Endothelial cell of umbilical vein (primary cell): ENCODE data around the gene MYOCD. TPM values are rescaled to one million over a fixed set of nuclear protein-coding genes. Genes with fewer than 3 reads are reported as not detected.

Source experiments
- BruUV-seq: library from RNA; stranded (reverse); fragments of 400-500 nt; replicated peaks from 2 replicates; lab custom pipeline; 2021; lab: Mats Ljungman, UMichigan
- CTCF ChIA-PET: fragments of 300-600, 350-600 bp; sonication (Branson Sonifier 250); formaldehyde crosslinking; loops from one replicate; lab custom pipeline; 2021; ENCODE audit warnings: antibody characterized with exemption, inconsistent platforms; lab: Charles Lee
- POLR2A ChIA-PET: fragments of 300-600, 350-600 bp; sonication (Branson Sonifier 250); formaldehyde crosslinking; loops from one replicate; lab custom pipeline; 2021; ENCODE audit warnings: antibody characterized with exemption, inconsistent platforms; lab: Charles Lee
- DNase-seq: peaks from one replicate; pipeline ENCODE4 v3.0.0-alpha.2; 2011; ENCODE audit warnings: low read depth, low spot score
- FAIRE-seq: peaks from 2 replicates; lab custom pipeline; 2011; peaks lifted over from hg19 to GRCh38; lab: Jason Lieb, UNC
- H2AFZ ChIP-seq: 2 replicates; pipeline ENCODE4 v1.6.0; 2012; ENCODE audit warnings: low read depth, low read length, control low read depth, inconsistent platforms
- H3K27ac ChIP-seq: 2 replicates; pipeline ENCODE4 v1.5.1; 2011; ENCODE audit warnings: low read depth, mild to moderate bottlenecking, control low read depth, low read length, moderate library complexity; ENCODE audit not compliant: insufficient read depth
- H3K27me3 ChIP-seq, 2 experiments: 2 replicates each; pipeline versions ENCODE4 v1.6.0 to v1.6.1; 2011; ENCODE audit warnings: low read length in 2 of 2, mixed read lengths in 1 of 2; ENCODE audit not compliant: control insufficient read depth in 2 of 2, insufficient read depth in 2 of 2
- H3K36me3 ChIP-seq, 2 experiments: 2 replicates in 1 of 2; 3 replicates in 1 of 2; pipeline ENCODE4 v1.5.1; 2011; ENCODE audit warnings: low read length in 2 of 2, mild to moderate bottlenecking in 1 of 2, moderate library complexity in 1 of 2; ENCODE audit not compliant: control insufficient read depth in 2 of 2, insufficient read depth in 2 of 2; ENCODE audit errors: extremely low read depth in 1 of 2
- H3K4me1 ChIP-seq: 3 replicates; pipeline ENCODE4 v1.5.1; 2011; ENCODE audit warnings: mild to moderate bottlenecking, low read length; ENCODE audit not compliant: control insufficient read depth, insufficient read depth; ENCODE audit errors: extremely low read depth
- H3K4me2 ChIP-seq: 2 replicates; pipeline ENCODE4 v1.6.1; 2011; ENCODE audit warnings: low read length, control low read depth, mixed read lengths; ENCODE audit not compliant: insufficient read depth
- H3K4me3 ChIP-seq, 3 experiments: fragments of 200-600 bp in 1 of 3; sonication (generic), shearing (Covaris generic) in 1 of 3; replicated peaks in 1 of 3; 2 replicates each; pipeline ENCODE4 v1.5.1; 2011 to 2016; ENCODE audit warnings: control low read depth in 3 of 3, low read length in 3 of 3, mild to moderate bottlenecking in 2 of 3, inconsistent platforms in 1 of 3, low read depth in 1 of 3, moderate library complexity in 1 of 3; ENCODE audit not compliant: insufficient read depth in 1 of 3
- H3K79me2 ChIP-seq: 2 replicates; pipeline ENCODE4 v1.6.0; 2012; ENCODE audit warnings: low read length, inconsistent platforms; ENCODE audit not compliant: control insufficient read depth, insufficient read depth
- H3K9ac ChIP-seq: replicated peaks from 2 replicates; pipeline ENCODE3; 2011; ENCODE audit warnings: low read length, control low read depth; ENCODE audit not compliant: insufficient read depth; ENCODE audit errors: extremely low read depth
- H3K9me1 ChIP-seq: replicated peaks from 3 replicates; pipeline ENCODE4 v1.6.0; 2011; ENCODE audit warnings: mild to moderate bottlenecking, low read length; ENCODE audit not compliant: control insufficient read depth, insufficient read depth; ENCODE audit errors: extremely low read depth
- H3K9me3 ChIP-seq: replicated peaks from 2 replicates; pipeline ENCODE4 v1.5.1; 2012; ENCODE audit warnings: low read length, inconsistent platforms; ENCODE audit not compliant: control insufficient read depth, insufficient read depth
- H4K20me1 ChIP-seq: replicated peaks from 2 replicates; pipeline ENCODE3; 2011; ENCODE audit warnings: mild to moderate bottlenecking, low read length; ENCODE audit not compliant: control insufficient read depth, insufficient read depth; ENCODE audit errors: extremely low read depth
- CTCF ChIP-seq, 2 donors: IDR thresholded peaks; 1 replicate in 1 of 2; 2 replicates in 1 of 2; pipeline ENCODE4 v1.5.1; 2011; ENCODE audit warnings: low read length in 2 of 2, mild to moderate bottlenecking in 2 of 2, moderate library complexity in 2 of 2, control low read depth in 1 of 2, inconsistent platforms in 1 of 2, low read depth in 1 of 2; ENCODE audit not compliant: insufficient read depth in 1 of 2; ENCODE audit errors: extremely low read depth in 1 of 2
- EZH2 ChIP-seq: IDR thresholded peaks from 2 replicates; pipeline ENCODE4 v1.6.1; 2012; ENCODE audit warnings: borderline replicate concordance, low read depth, mild to moderate bottlenecking, moderate library complexity, low read length, inconsistent platforms; ENCODE audit not compliant: severe bottlenecking
- FOS ChIP-seq: IDR thresholded peaks from 2 replicates; pipeline ENCODE4 v1.6.1; 2011; ENCODE audit warnings: mild to moderate bottlenecking, low read length, moderate library complexity, borderline replicate concordance; ENCODE audit not compliant: insufficient read depth
- GATA2 ChIP-seq: IDR thresholded peaks from 2 replicates; pipeline ENCODE4 v1.7.0; 2011; ENCODE audit warnings: low read depth, mild to moderate bottlenecking, moderate library complexity, mixed read lengths, low read length; ENCODE audit not compliant: insufficient read length, insufficient read depth
- JUN ChIP-seq: IDR thresholded peaks from 2 replicates; pipeline ENCODE4 v1.6.1; 2011; ENCODE audit warnings: borderline replicate concordance, low read depth; ENCODE audit not compliant: insufficient read length, insufficient read depth
- MAX ChIP-seq: IDR thresholded peaks from 2 replicates; pipeline ENCODE4 v1.6.1; 2011; ENCODE audit not compliant: insufficient read depth, insufficient read length
- MYC ChIP-seq: IDR thresholded peaks from one replicate; pipeline ENCODE4 v1.6.1; 2011; ENCODE audit warnings: mild to moderate bottlenecking, low read depth, low read length
- POLR2A ChIP-seq: IDR thresholded peaks from 2 replicates; pipeline ENCODE4 v1.6.1; 2012; ENCODE audit warnings: low read depth, mild to moderate bottlenecking, control low read depth, low read length
- POLR2AphosphoS5 ChIP-seq: IDR thresholded peaks from 2 replicates; pipeline ENCODE4 v1.6.1; 2012; ENCODE audit warnings: low read depth, mild to moderate bottlenecking, control low read depth, low read length, moderate library complexity; ENCODE audit not compliant: insufficient read depth
- dilution Hi-C: fragments of 300-500 bp; cut with MboI; formaldehyde crosslinking; loops from one replicate; pipeline ENCODE4 v1.15.0; 2019; ENCODE audit warnings: low sequenced_read_pairs; ENCODE audit not compliant: extremely low pct_ligation_motif_present
- intact Hi-C: fragments of 100-400 bp; cut with micrococcal nuclease; formaldehyde crosslinking; loops from one replicate; pipeline ENCODE4 v1.10.0; 2022
- polyA plus RNA-seq, 4 experiments: library from polyadenylated mRNA; depleted of rRNA in 3 of 4; stranded (reverse) in 3 of 4; unstranded in 1 of 4; fragments of >200 nt; gene quantifications; 2 replicates each; pipeline versions ENCODE4 v1.2.1 to v1.2.3, GENCODE V29; 2011 to 2012; ENCODE audit warnings: missing spikeins in 1 of 4
- total RNA-seq: library from RNA; stranded (reverse); gene quantifications from 2 replicates; pipeline ENCODE4 v1.2.3, GENCODE V29; 2021

The MYOCD gene
- total and polyA plus RNA-seq, 2 donors (not counting 3 experiments of a cell fraction or from before 2014, with no cell fraction given) = not detected

GRCh38 chr17:12664252-12664651 lies 1.4 kb upstream of the MYOCD start:
- POLR2A ChIA-PET = no interaction called here
- Histone ChIP-seq H2AFZ (no peak overlapping the region), H3K27ac (no peak overlapping the region), H4K20me1 (no peaks in the 10 kb centered on the region), H3K79me2 (no peaks in the 10 kb centered on the region), H3K27me3 (peaks cover 14 to 18% of the 10 kb centered on the region in 2 experiments), H3K9me3 (no peaks in the 10 kb centered on the region), H3K9me1 (no peaks in the 10 kb centered on the region), H3K4me2 (no peak overlapping the region), H3K4me1 (no peaks in the 10 kb centered on the region), H3K36me3 (no peaks in the 10 kb centered on the region), H3K4me3 (no peak overlapping the region), H3K9ac (no peak overlapping the region)
- TF ChIP-seq CTCF (IDR thresholded peaks at IDR 0.05; ENCODE audit: extremely low read depth in 1 of 2, insufficient read depth in 1 of 2, low read depth in 1 of 2, low read length in 2 of 2) (no peak), FOS (no peak), MAX (no peak), MYC (no peak), JUN (no peak), GATA2 (no peak), POLR2A (no peak), EZH2 (no peak), POLR2AphosphoS5 (no peak)
- FAIRE-seq (no peak), DNase-seq (no peak)
- dilution Hi-C loops = no loop called here
- intact Hi-C loops = no loop called here
- CTCF ChIA-PET = no interaction called here
- no TSS peak for BruUV-seq
